Thoracic aorta (tissue), 2 donors: ENCODE results near the gene PPIE. TPM values are rescaled to one million over a fixed set of nuclear protein-coding genes. Genes with fewer than 3 reads are reported as not detected.

Experiments
- ATAC-seq: fragments of 150-250 bp; one replicate; pipeline ENCODE4 v1.8.0; 2017; ENCODE audit warnings: low read depth; ENCODE audit not compliant: insufficient number of reproducible peaks, low FRiP score
- DNase-seq: peaks from one replicate; pipeline ENCODE4 v3.0.0-alpha.2; 2020; ENCODE audit warnings: low spot score
- H3K27ac ChIP-seq, 2 donors: fragments of 200-600 bp; sonication (generic); 1 replicate in 1 of 2; 2 replicates in 1 of 2; pipeline ENCODE4 v1.5.1; 2016; ENCODE audit warnings: mild to moderate bottlenecking in 2 of 2, moderate library complexity in 2 of 2
- H3K27me3 ChIP-seq: fragments of 200-600 bp; sonication (generic); replicated peaks from 2 replicates; pipeline ENCODE4 v1.6.0; 2016; ENCODE audit warnings: mild to moderate bottlenecking; ENCODE audit not compliant: insufficient read depth
- H3K36me3 ChIP-seq: fragments of 200-600 bp; sonication (generic); one replicate; pipeline ENCODE4 v1.5.1; 2016
- H3K4me1 ChIP-seq, 2 donors: fragments of 200-600 bp; sonication (generic); 1 replicate in 1 of 2; 2 replicates in 1 of 2; pipeline versions ENCODE4 v1.5.1 to v1.6.0; 2016; ENCODE audit warnings: low read depth in 2 of 2, mild to moderate bottlenecking in 1 of 2; ENCODE audit not compliant: control insufficient read depth in 1 of 2
- H3K4me3 ChIP-seq: fragments of 200-600 bp; sonication (generic); 2 replicates; pipeline ENCODE4 v1.5.1; 2016; ENCODE audit warnings: mild to moderate bottlenecking
- H3K9me3 ChIP-seq: fragments of 200-600 bp; sonication (generic); 2 replicates; pipeline ENCODE4 v1.5.1; 2016
- CTCF ChIP-seq: fragments of 200-600 bp; sonication (generic); IDR thresholded peaks from one replicate; pipeline ENCODE4 v1.5.1; 2019; ENCODE audit warnings: antibody characterized with exemption
- total RNA-seq, 2 donors: library from RNA; depleted of rRNA; stranded (reverse); fragments of >200 nt; gene quantifications; one replicate each; pipeline versions ENCODE4 v1.1.0 to v1.2.3, GENCODE V29; 2016

Gene PPIE
- 10 to 100 TPM; 30.4 to 53.9 TPM for total RNA-seq

- ATAC-seq, result peak; percentile 63
- H3K27ac ChIP-seq, result peak within 1 kb of the TSS; percentile 51 to 74
Measured at GRCh38 chr1:39738622-39739366, at the start of gene PPIE. PPIE (plus strand) TSS chr1:39738882; CDS start chr1:39738901, 19 bp downstream.

DNA sequence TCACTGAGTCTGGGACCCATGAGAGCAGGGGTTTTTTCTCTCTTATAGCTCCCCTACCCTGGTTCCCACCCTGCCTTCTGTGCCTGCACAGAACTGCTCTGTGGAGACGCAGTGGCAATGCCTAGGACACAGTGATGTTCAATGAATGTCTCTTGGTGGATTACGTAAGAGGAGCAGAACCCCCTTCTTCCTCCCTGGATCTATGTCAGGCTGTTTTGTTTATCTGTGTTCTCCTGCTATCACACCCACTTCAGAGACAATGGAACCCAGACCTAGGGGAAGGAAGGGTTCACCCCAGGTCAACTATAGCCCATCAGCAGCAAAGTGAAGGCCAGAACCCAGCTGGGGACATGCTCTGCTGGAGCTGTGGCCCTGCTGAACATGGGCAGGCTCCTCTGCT is 49.5 kb upstream of the PPIE start:
- ATAC-seq (no peak), DNase-seq (no peak)
- H3K36me3 ChIP-seq, result no peaks in the 10 kb centered on the region
- no peak for TF ChIP-seq CTCF
- H3K4me1 ChIP-seq, result peaks cover 14 to 22% of the 10 kb centered on the region in 2 donors
- no peak overlapping the region for H3K4me3 ChIP-seq
- H3K27me3 ChIP-seq, result peaks cover 6% of the 10 kb centered on the region
- no peaks in the 10 kb centered on the region for H3K9me3 ChIP-seq
- no peak overlapping the region for H3K27ac ChIP-seq

More at GRCh38 chr1:39738622-39739366, at the start of gene PPIE:
- DNase-seq, result peak; percentile 90
- peak within 1 kb of the TSS; percentile 90 for H3K4me3 ChIP-seq
- H3K9me3 ChIP-seq, result no peaks in the 10 kb centered on the region
- H3K4me1 ChIP-seq, result peaks cover 9 to 21% of the 10 kb centered on the region in 2 donors
- no peaks in the 10 kb centered on the region for H3K27me3 ChIP-seq
- peaks cover 10% of the 10 kb centered on the region for H3K36me3 ChIP-seq
- TF ChIP-seq CTCF, result no peak

DNA sequence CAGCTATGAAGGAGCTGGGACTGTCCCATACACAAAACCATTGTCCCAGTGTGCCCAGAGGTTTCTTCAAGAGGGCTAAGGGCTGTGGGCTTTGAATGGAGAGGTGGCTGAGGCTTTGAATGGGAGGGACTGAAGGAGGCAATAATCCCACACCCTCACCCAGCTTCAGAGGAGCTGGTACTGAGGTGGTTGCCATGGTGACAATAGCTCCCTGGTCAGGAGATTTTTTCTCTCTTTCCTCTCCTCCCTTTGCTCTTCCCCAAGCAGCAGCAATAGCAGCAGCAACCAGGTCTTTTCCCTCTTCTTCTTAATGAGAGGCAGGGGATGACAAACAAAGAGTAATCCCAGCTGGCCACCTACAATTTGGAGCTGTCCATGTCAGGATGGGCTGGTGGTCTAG is 49.0 kb upstream of the PPIE start:
- Histone ChIP-seq H3K4me3 (no peak overlapping the region), H3K27me3 (peaks cover 6% of the 10 kb centered on the region), H3K9me3 (no peaks in the 10 kb centered on the region), H3K36me3 (no peaks in the 10 kb centered on the region), H3K4me1 (peaks cover 14 to 22% of the 10 kb centered on the region in 2 donors), H3K27ac (no peak overlapping the region)
- TF ChIP-seq CTCF, result no peak
- no peak for DNase-seq
- ATAC-seq, result no peak

GRCh38 chr1:39690225-39690624 is 48.5 kb upstream of the PPIE start:
- no peaks in the 10 kb centered on the region for H3K36me3 ChIP-seq
- H3K4me1 ChIP-seq, result peaks cover 14 to 22% of the 10 kb centered on the region in 2 donors
- no peak overlapping the region for H3K4me3 ChIP-seq
- DNase-seq, result no peak
- TF ChIP-seq CTCF, result no peak
- H3K27ac ChIP-seq, result no peak overlapping the region
- H3K9me3 ChIP-seq, result no peaks in the 10 kb centered on the region
- no peak for ATAC-seq
- H3K27me3 ChIP-seq, result peaks cover 6% of the 10 kb centered on the region

- no peaks in the 10 kb centered on the region for H3K36me3 ChIP-seq
- DNase-seq (no peak), ATAC-seq (no peak)
- no peak for TF ChIP-seq CTCF
- H3K4me3 ChIP-seq, result peak overlapping the region; percentile 73
- no peaks in the 10 kb centered on the region for H3K9me3 ChIP-seq
- no peak overlapping the region for H3K27ac ChIP-seq
- H3K27me3 ChIP-seq, result peaks cover 6% of the 10 kb centered on the region
- H3K4me1 ChIP-seq, result peaks cover 14 to 22% of the 10 kb centered on the region in 2 donors
Measured at GRCh38 chr1:39690794-39691382, 47.8 kb upstream of the PPIE start.
